Medulla oblongata (tissue), 1 donor: Measurements from ENCODE around the gene CPNE2.

Experiments used
- DNase-seq: peaks from one replicate; pipeline ENCODE4 v3.0.0-alpha.2; 2015; ENCODE audit errors: extremely low spot score

Gene CPNE2

DNA sequence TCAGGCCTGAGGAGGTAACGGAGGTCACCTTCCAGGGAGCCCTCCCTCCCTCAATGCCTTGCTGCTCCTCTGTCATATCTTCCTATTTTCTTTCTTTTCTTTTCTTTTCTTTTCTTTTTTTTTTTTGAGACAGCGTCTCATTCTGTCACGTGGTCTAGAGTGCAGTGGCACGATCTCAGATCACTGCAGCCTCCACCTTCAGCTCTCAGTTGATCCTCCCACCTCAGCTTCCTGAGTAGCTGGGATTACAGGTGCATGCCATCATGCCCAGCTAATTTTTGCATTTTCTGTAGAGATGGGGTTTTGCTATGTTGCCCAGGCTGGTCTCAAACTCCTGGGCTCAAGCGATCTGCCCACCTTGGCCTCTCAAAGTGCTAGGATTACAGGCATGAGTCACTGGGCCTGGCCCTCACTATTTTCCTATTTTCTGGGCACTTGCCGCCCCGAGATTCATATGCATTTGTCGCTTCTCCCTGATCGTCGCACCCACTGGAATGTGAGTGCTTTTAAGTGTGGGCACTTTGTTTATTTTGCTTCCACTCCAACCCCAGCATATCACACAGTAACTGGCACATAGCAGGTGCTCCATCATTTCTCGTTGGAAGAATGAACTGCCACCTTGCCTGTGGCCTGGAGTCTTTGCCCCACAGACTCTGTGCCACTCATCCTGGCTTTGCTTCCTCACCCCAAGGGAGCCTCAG, 31.7 kb downstream of the CPNE2 start:
- DNase-seq = no peak

DNA sequence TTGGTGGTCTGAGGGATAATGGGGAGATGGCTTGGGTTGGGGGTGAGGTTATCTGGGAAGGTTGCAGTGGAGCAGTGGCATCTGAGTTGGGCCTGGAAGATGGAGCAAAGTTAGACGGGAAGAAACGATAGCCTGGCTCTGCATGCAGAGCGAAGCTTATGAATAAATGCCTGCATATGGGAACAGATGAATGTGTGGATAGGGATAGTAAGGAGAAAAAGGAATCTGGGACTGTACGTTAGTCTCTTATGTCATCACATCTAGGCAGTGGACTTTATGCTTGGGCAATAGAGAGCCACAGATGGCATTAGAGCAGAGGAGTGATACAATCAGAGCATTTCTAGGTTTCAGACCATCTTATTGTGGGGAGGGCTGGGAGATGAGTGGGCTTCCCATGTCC, 33.0 kb downstream of the CPNE2 start:
- no peak for DNase-seq

DNA sequence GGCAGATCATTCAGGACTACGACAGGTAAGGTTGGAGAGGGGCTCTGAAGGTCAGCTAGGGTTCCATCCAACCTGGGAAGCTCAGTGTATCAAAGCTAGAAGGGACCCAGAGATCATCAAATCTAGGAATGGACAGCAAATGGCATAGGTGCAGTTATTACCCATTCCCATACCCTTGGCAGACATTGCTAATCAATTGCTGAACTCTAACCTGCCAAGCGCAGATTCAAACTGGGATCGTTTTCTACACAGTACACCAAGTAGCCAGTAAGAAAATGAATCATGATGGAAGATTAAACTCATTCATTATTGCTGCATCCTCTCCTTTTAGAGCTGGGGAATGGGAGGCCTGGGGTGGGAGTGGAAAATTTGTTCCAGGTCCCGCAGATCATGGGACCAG, 33.6 kb downstream of the CPNE2 start:
- no peak for DNase-seq

DNA sequence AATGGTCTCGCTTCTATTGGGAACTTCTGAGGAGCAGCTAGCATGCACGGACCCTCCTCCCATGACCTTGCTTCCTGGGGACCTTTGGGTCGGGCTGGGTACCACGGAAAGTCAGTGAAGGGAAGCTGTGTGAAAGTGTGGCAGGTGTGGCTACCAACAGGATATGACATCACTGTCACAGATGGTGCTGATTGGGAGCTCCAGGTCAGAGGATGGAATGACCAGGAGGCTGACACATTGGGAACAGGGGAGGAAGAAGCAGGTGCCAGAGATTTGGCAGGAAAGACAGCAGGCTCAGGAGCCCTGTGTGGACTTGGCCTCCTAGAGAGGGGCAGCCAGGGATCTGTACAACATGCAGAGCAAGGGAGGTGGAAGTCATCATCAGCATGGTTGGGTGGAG, 34.0 kb downstream of the CPNE2 start:
- DNase-seq = no peak

DNA sequence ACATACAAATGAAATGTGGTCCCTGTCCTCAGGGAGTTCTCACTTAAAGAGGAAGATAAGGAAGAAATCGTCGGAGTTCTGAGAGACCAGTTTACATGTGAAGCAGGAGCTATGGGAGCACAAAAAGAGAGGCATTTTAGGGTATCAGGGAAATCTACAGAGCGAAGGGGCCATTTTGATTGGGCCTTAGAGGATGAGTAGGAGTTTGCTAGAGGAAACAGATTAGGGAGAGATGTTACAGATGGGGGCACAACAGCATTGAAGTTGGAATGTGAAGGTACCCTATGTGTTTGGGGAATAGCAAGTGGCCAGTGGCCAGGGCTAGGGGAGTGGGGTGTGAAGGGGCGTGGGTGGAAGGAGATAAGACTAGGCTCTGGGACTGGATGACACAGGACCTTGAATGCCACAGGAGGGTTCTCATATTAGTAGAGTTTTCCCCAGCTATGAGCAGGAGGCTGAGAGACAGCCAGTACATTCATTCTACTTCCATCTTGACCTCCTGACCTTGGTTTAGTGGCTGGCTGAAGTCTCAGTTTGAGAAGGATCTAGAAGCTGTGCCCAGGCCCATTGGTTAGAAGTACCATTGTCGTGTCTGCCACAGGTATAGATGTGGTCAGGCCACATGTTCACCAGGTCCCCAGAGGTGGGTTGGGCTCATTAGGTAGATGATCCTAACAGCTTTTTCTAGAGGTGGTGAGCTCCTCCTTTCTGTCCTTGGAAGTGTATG, 34.8 kb downstream of the CPNE2 start:
- DNase-seq = no peak

DNA sequence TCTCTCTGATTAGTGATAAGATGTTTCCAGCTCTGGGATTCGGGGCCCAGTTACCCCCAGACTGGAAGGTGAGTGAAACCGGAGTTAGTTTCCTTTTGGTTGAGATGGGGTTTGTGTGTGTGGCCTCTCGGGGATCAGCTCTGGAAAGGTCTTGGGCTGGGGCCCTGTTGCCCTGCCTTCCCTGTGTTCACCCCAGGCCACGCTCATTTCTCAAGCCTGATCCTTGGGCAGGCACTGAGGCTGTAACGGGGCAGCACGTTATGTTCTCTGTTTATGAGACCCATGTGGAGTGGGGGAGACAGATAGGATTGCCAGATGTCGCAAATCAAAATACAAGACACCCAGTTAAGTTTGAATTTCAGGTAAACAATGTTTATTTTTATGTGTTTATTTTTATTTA, 35.5 kb downstream of the CPNE2 start:
- no peak for DNase-seq

DNA sequence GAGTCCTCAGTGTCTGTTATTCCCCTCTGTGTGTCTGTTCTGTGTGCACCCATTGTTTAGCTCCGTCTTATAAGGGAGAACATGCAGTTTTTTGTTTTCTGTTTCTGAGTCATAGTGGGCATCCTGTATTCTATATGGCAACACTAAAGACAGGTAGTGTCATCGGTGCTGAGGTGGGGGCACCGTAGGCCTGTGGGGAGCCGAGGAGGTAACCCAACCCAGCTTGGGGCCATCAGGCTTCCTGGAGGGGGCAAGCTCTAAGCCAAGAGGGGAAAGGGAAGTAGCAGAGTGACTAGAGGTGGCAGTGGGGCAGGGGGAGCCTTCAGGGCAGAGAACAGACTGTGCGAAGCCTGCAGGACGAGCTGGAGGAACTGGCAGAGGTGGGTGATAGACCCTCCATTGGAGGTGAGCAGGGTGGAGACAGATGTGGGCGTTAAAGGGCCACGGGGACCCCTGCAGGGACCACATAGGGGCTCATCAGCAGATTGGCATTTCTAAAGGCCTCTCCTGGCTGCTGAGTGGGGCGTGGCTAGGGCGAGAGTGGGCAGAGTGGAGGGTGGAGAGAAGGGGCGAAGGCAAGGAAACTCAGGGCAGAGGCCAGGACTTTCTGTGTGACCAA, 36.5 kb downstream of the CPNE2 start:
- DNase-seq = no peak

DNA sequence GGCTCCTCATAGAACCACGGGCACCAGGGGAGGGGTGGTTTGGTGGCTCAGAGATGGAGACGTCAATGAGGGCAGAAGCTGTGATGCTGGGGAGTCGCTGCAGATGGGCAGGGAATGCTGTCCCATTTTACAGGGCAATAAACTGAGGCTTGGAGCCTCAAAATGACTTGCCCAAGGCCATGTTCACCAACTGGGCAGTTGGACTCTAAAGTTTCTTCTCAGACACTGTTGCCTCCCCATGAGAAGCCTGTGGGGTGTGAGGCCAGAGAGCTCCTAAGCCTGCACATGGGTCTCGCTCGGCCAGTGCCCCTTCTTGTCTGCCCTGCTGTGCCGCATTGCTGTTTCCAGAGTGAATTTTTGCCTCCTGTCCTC, 38.6 kb downstream of the CPNE2 start:
- DNase-seq = no peak

DNA sequence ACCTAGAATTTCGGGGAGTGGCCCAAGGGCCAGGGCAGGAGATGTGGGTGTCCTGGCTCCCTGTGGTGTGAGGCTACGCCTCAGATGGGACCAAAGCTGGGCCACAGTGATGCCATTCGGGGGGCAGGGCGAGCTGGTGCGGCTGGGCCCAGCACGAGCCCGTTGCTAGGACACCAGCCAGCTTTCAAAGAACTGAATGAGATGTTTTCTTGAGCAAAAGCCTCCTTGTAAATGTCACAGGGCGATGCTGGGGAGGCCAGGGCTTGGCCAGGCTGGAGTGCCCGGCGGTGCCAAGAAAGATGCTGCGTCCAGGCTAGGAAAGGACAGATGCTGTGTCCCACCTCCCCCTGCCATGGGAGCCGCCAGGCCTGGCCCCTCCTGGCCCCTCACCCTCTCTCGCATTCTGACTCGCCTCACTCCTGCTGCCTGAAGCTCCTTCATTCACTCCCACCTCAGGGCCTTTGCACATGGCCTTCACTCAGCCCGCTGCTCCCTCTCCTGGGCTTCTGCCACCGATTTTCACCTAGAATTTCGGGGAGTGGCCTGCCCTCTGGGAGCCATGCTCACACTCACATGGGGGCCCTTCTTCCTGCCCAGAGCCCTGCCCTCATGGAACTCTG, 39.1 kb downstream of the CPNE2 start:
- DNase-seq = peak; percentile 95

DNA sequence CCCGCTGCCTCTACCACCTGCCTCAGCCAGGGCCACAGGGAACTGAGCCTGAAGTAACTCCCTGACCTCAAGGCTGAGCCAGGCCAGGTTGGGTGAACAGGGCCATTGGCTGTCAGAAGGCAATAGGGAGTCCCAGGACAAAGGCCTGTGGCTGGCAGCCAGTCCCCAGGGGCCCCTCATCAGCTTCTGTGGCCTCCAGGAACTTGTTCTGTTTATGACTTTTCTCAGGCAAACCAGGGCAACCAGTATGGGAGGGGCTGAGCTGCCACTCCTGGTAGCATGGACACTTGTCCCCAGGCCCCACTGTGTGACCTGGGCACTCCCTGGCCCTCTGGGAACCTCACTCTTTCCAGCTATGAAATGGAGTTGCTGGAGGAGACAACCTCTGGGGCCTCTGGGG, 40.1 kb downstream of the CPNE2 start:
- no peak for DNase-seq

DNA sequence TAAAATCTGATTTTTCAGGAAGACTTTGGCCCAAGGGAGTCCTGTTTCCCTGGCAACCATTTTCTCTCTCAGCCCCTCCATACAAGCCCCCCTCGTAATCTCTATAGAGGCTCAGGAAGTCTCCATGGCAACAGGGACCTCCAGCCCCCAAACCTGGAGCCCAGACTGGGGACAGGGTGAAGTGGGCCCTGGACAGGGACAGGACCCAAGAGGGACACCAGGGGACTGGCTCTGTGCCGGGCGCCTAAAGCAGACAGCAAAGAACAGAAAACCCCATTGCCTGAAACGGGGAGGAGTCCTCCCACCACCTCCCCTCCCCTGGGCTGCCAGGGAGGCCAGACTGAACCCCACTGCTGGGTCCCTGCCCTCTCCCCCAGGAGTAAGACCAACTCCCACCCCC, 40.6 kb downstream of the CPNE2 start:
- no peak for DNase-seq

DNA sequence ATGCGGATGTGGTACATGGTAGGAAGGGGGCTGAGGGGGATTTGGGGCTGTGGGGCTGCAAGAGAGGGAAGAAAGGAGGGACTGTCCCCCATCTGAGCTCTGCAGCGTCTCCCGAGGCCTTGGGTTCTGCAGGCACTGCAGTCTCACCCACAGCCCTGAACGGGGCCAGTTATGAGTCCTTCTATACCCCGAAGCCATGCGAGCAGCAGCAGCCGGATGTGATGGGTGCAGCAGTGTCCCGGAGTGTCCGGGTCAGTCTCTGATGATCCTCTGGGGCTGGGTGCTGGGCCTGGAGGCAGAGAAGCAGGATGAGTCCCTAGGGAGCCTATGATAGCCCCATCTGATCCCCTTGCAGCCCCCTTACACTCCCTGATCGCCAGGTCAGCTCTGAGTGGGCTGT, 41.5 kb downstream of the CPNE2 start:
- DNase-seq = no peak

DNA sequence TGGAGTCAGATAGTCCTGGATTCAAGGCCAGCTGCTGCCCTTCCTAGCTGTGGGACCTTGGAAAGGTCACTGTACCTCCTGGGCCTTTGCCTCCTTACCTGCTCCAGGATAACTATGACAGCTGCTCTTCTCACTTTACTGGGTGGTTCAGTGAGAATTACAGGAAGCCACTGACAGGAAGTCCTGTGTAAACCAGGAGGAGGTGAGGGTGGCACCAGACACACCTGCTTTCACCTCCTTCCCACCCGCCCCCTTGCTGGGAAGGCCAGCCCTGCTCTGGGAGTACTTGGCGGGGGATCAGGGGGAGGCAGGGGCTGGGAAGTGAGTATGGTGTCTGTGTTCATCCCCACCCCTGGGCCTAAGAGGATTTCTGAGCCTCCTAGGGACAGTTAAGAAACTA, 42.6 kb downstream of the CPNE2 start:
- DNase-seq = no peak

DNA sequence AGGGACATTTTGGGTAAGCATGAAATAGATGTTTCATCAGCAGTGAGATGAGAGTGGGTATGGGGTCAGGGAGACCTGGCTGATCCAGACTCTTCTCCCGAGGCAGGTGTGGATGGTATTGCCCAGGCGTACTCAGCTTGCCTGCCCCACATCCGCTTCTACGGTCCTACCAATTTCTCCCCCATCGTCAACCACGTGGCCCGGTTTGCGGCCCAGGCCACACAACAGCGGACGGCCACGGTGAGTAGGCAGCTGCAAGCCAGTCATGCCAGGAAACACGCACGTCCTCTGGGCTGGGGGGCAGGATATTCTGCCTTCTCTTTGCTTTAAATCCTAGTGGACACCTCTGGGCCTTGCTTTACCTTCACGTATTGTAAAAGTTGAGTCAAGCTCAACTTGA, 44.7 kb downstream of the CPNE2 start:
- no peak for DNase-seq

DNA sequence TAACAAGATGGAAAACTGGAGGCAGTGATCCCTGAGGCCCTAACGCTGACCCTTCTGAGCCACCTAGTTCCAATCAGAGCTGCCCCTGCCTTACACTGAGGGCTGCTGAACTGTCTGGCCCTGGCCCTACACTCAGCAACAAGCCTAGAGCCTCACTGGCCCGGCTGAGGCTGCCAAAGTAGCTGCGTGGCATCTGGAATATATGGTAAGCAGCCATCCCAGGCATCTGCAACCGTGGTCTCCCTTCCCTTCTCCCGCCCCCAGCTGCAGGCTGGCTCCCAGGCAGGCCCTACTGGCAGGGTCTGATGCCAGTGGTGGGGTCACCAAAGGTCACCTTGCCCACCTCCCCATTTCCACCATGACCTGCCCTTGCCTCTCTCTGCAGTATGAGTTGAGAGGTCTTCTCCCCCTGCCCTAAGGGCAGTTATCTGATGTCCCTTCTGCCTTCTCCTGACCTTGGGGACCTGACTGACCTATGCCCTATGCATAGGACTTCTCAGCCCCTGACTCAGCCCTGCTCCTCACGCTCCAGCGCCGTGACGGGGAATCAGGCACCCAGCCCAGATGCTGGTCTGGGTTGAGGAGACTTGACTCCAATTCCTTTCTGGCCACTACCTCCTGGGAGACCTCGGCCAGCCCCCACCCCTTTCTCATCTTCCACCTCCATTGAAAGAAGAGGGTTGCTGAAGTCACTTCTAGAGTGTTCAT, 45.3 kb downstream of the CPNE2 start:
- DNase-seq = no peak

DNA sequence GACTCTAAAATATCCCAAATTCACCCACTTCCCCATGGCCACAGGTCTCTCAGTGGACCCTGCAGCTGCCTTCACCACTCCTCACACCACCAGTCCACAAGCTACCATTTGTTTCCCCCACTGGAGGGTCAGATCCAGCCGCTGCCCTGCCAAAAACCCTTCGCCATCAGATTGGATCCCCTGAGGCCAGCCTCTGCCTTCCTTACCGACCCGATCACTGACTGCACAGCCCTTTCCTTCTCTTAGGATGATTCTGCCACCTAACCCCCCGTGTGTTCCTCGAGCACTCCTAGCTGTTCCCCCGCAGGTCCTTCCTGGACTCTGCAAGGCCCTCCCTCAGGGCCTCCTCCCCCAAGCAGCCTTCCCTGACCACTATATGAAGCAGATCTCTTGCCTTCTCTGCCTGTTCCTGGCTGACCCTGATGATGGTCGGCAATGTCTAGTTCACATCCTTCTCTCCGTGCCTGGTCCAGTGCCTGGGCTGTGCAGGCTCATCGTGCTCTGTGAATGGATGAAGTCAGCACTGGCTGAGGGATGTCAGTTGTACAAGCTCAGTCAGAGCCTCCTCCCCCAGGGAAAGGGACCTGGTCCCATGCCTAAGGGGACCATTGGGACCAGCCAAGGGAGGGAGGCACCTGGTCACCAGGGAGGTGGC, 46.0 kb downstream of the CPNE2 start:
- no peak for DNase-seq

DNA sequence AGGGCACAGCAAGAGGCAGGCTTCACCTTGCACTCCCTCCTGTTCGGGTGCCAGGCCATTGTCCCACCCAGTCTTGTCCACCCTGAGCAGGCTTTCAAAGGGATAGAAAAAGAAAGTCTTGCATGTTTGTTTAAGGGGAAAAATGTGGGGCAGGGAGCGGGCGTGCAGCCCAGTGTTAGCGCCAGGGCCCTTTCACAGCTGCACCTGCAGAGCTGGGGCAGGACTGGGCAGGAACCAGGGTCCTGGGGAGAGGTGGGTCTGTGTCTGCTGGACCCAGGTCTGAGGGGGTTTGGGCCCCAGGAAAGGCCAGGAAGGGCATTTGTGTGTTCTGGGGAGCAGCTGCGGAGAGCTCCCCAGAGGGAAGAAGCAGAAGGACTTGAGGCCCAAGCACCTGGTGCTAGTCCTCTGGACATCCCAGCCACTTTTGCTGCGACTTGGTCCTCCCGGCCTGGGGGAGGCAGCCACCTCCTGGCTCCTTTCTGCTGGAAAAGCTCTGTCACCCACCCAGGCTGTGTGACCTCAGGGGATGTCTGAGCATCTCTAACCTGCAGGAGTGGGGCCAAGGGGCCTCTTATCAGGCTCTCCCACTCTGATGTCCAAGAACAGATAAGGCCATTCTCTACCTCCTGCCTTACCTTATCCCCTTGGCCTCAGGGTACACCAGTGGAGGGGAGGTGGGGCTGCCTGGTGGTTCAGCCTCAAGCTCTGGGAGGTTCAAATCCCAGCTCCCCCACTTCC, 48.7 kb downstream of the CPNE2 start:
- no peak for DNase-seq

DNA sequence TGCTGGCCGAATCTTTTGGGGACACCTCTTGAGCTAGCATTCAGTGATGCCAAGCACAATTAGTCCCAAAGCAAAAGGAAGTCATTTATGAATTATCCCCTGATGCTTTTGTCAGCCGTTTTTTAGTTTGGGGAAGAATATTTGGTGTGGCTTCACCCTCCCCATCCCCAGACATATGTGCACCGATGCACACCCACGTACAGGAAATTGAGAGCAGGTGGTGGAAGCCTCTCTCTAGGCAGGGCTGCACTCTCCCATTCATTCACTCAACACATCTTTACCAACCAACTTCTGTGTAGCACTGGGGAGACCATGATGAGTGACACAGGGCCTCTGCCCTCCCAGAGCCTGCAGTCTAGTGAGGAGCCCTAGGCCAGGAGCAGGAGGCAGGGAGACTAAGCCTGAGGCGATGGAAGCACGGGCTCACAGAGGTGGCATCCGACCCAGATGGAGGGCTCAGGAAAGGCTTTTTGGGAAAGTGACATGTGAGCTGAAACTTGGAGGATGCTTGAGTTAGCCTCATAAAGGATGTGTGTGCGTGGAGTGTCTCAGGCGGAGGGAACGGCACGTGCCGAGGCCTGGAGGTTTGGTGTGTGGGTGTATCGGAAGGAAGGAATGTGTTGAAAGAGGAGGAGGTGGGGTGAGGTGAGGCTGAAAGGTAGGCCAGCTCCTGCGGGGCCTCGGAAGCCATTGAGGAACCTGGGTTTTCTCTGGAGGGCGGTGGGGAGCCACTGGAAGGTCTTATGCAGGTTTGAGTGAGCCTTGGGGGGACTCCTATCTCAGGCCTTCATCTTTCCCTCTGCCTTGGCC, 49.6 kb downstream of the CPNE2 start:
- no peak for DNase-seq

DNA sequence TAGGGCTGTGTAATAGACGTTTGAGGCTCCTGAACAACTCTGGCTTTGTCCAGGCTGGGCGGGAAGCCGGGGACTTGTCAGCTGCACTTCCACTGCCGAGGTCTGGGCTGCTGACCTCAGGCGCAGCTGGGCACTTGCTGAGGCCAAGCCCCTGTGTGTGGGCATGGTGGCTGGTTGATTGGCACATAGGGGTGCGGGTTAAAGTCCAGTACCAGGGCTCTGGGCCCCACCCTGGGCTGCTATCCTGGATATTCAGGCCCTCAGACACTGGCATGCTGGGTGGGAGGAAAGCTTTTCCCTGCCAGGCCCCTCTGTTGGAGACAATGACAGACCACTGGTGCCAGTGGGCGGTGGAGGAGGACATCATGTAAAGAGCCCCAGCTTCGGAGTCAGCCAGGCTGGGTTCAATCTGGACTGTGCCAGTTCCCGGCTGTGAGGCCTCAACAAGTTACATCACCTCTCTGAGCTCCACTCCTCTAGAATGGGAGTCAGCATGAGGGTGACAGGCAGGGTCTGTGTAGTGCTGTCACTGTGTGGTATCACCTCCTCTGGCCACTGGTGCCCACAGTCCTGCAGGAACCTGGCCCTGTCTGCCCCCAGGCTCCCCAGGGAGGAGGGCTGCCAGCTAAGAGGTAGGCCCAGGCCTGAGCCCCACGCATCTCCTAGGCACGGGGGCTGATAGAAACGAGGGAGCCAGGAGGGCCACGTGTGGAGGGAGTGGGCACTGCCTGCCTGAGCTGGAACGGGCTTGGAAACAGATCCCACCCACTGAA, 51.0 kb downstream of the CPNE2 start:
- DNase-seq = peak; percentile 95
